Renal cortex interstitium (tissue), 11 donors: Measurements from ENCODE around the gene HDAC10. TPM values are rescaled to one million over a fixed set of nuclear protein-coding genes. Genes with fewer than 3 reads are reported as not detected.
"Not testable (repeated sequence)": the region's sequence is repeated elsewhere in the genome, so short reads cannot be mapped to it uniquely, and the experiment has no call there.

ENCODE experiments used
- DNase-seq, 11 donors: peaks; one replicate each; pipeline ENCODE4 v3.0.0-alpha.2; 2013; ENCODE audit warnings: low read depth in 9 of 11, low spot score in 4 of 11; ENCODE audit errors: extremely low read depth in 1 of 11
- polyA plus RNA-seq, 3 donors: library from polyadenylated mRNA; unstranded; fragments of 120-200 nt; gene quantifications; one replicate each; pipeline ENCODE4 v1.2.1, GENCODE V29; 2013; ENCODE audit not compliant: insufficient read length in 3 of 3

Gene HDAC10
- polyA plus RNA-seq, 3 donors: 17.1 to 34.3 (median 27.7) TPM

GRCh38 chr22:50273352-50273751 lies 22.3 kb upstream of the HDAC10 start:
- DNase-seq: not testable (repeated sequence)

GRCh38 chr22:50272044-50272802 lies 21.2 kb upstream of the HDAC10 start:
- DNase-seq: no peak

- no peak for DNase-seq
Observed at GRCh38 chr22:50271519-50271970, 20.5 kb upstream of the HDAC10 start.

- no peak for DNase-seq
Observed at GRCh38 chr22:50270666-50271394, 19.8 kb upstream of the HDAC10 start.

GRCh38 chr22:50269970-50270665 lies 19.1 kb upstream of the HDAC10 start, which contains the start of gene MAPK11:
Gene MAPK11, minus strand, starts transcription at chr22:50270380. Its CDS starts 88 bp downstream, at chr22:50270292.
- DNase-seq: no peak

- DNase-seq: no peak
Observed at GRCh38 chr22:50269573-50269969, 18.5 kb upstream of the HDAC10 start.

- no peak for DNase-seq
Observed at GRCh38 chr22:50268655-50269113, 17.6 kb upstream of the HDAC10 start.

GRCh38 chr22:50267591-50268390 lies 16.7 kb upstream of the HDAC10 start:
- DNase-seq: no peak

- no peak for DNase-seq
Observed at GRCh38 chr22:50266994-50267393, 15.9 kb upstream of the HDAC10 start.

GRCh38 chr22:50264946-50265669 lies 14.0 kb upstream of the HDAC10 start:
- no peak for DNase-seq

- DNase-seq: no peak
Observed at GRCh38 chr22:50264104-50264745, 13.2 kb upstream of the HDAC10 start.

GRCh38 chr22:50262973-50263617 lies 12.0 kb upstream of the HDAC10 start:
- no peak for DNase-seq

GRCh38 chr22:50262460-50262911 lies 11.4 kb upstream of the HDAC10 start:
- DNase-seq: no peak

- DNase-seq: no peak
Observed at GRCh38 chr22:50261615-50262459, 10.8 kb upstream of the HDAC10 start, which contains the start of gene MAPK12. Gene MAPK12, minus strand, starts transcription at chr22:50261683. Its CDS starts 174 bp downstream, at chr22:50261509.

- DNase-seq: no peak
Observed at GRCh38 chr22:50260801-50261614, 9.9 kb upstream of the HDAC10 start.
